Adipocyte (in vitro differentiated cells): ENCODE data around the gene VAT1L.
A peak's percentile ranks its signal among the peaks of the same experiment; 100 is the strongest.

Experiments used
- DNase-seq: peaks from one replicate; pipeline ENCODE4 v3.0.0-alpha.2; 2015; ENCODE audit warnings: low read depth
- H3K27me3 ChIP-seq: replicated peaks from 2 replicates; pipeline ENCODE4 v1.7.0; 2013; ENCODE audit warnings: mild to moderate bottlenecking, low read length, moderate library complexity; ENCODE audit not compliant: control insufficient read depth, insufficient read depth
- H3K36me3 ChIP-seq: 2 replicates; pipeline ENCODE4 v1.7.0; 2013; ENCODE audit warnings: low read length, mild to moderate bottlenecking, moderate library complexity; ENCODE audit not compliant: control insufficient read depth, insufficient read depth, severe bottlenecking
- H3K4me1 ChIP-seq: 2 replicates; pipeline ENCODE4 v1.7.0; 2013; ENCODE audit warnings: mild to moderate bottlenecking, low read length, moderate library complexity; ENCODE audit not compliant: control insufficient read depth, insufficient read depth
- H3K4me3 ChIP-seq: 2 replicates; pipeline ENCODE4 v1.7.0; 2013; ENCODE audit warnings: mild to moderate bottlenecking, low read length, moderate library complexity
- H3K9ac ChIP-seq: 2 replicates; pipeline ENCODE4 v1.7.0; 2013; ENCODE audit warnings: mild to moderate bottlenecking, low read length, moderate library complexity
- H3K9me3 ChIP-seq: 2 replicates; pipeline ENCODE4 v1.7.0; 2013; ENCODE audit warnings: mild to moderate bottlenecking, low read length, moderate library complexity; ENCODE audit not compliant: control insufficient read depth

Gene VAT1L, protein sequence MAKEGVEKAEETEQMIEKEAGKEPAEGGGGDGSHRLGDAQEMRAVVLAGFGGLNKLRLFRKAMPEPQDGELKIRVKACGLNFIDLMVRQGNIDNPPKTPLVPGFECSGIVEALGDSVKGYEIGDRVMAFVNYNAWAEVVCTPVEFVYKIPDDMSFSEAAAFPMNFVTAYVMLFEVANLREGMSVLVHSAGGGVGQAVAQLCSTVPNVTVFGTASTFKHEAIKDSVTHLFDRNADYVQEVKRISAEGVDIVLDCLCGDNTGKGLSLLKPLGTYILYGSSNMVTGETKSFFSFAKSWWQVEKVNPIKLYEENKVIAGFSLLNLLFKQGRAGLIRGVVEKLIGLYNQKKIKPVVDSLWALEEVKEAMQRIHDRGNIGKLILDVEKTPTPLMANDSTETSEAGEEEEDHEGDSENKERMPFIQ

DNA sequence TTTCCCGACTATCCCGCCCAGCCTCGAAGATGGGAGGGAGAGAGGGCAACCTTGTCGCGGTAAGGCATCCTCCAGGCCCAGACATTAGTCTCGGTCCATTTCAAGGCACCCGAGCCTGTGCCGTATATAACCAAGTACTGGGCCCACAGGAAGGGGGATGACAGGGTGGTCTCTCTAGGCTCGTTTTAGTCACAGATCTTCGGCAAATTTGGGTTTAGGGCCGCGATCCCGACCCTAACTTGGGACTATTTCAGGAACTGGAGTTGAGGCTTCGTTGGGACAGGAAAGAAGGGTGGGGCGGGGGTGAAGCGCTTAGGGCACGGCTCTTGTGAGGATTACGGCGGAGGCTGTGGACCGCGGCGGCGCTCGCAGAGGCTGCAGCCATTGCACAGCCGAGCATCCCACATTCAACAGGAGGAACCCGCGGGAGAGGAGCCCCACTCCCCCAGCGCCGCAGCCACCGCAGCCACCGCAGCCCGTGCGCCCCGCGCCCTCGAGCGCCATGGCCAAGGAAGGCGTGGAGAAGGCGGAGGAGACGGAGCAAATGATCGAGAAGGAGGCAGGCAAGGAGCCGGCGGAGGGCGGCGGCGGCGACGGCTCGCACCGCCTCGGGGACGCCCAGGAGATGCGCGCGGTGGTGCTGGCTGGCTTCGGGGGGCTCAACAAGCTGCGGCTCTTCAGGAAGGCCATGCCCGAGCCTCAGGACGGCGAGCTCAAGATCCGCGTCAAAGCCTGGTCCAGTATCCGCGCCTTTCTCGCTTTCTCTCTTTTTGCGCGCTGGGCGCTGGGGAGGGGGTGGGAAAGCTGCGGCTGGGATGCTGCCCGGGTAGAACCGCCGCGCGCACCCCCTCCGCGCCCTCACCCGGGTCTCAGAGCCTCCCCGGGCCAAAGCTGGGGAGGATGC, at the start of gene VAT1L:
VAT1L (plus strand) TSS at position 384 of the 904 bp plus-strand sequence; CDS start at position 503, 119 bp downstream.
- Histone ChIP-seq H3K9ac (no peak within 1 kb of the TSS), H3K27me3 (peaks cover 53% of the 10 kb centered on the region), H3K4me1 (no peaks in the 10 kb centered on the region), H3K9me3 (no peaks in the 10 kb centered on the region), H3K4me3 (peak within 1 kb of the TSS; percentile 79), H3K36me3 (no peaks in the 10 kb centered on the region)
- peak; percentile 8 for DNase-seq

DNA sequence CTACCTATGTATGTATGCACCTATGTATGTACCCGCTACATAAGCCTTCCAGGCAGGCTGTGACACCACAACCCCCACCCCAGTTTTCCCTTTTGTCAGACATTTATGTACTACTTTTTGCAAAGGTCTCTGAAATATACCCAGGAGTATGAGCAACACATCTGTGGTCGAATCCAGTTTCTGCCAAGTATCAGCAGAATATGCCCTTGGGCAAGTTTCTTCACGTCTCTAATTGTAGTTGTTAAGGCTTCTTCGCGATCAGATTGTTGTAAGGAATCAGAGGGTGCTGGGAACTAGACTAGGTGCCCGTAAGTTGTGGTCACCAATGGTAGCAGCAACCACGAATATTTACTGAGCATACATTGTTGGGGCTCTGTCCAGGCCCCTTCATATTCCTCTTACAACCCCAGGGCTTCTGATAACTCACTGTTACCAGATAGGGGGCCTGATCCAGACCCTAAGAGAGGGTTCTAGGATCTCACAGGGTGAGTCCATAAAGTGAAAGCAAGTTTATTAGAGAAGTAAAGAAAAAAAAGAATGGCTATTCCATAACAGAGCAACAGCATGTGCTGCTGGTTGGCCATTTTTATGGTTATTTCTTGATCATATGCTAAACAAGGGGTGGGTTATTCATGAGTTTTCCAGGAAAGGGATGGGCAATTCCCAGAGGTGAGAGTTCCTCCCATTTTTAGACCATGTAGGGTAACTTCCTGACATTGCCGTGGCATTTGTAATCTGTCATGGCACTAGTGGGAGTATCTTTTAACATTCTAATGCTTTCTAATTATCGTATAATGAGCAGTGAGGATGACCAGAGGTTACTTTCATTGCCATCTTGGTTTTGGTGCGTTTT, 49.4 kb upstream of the VAT1L start:
- Histone ChIP-seq H3K4me1 (no peaks in the 10 kb centered on the region), H3K36me3 (peaks cover 5% of the 10 kb centered on the region), H3K9ac (no peak overlapping the region), H3K9me3 (no peaks in the 10 kb centered on the region), H3K27me3 (no peaks in the 10 kb centered on the region), H3K4me3 (no peak overlapping the region)
- no peak for DNase-seq

- Histone ChIP-seq H3K9me3 (no peaks in the 10 kb centered on the region), H3K36me3 (peaks cover 5% of the 10 kb centered on the region), H3K9ac (no peak overlapping the region), H3K27me3 (no peaks in the 10 kb centered on the region), H3K4me1 (no peaks in the 10 kb centered on the region), H3K4me3 (no peak overlapping the region)
- DNase-seq: no peak
Measured at GRCh38 chr16:77739559-77739892, 48.8 kb upstream of the VAT1L start.

DNA sequence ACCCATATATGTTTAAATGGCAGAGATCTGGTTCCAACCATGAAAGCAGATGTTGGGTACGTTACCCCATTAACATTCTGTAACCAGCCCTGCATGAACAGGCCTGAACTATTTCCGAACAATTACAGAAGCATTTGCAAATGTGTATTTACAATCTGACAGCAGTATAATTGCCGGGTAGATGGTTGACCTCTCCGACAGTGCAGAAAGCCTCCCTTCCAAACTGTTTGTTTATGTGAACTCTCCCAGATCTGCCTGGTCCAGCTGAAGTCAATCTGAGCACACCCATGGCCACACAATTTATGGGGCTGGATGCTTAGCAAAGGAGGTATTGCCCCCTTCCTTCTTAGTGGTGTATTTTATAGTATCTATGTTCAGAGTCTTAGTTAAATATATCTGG, 44.2 kb upstream of the VAT1L start:
- Histone ChIP-seq H3K4me1 (peaks cover 29% of the 10 kb centered on the region), H3K36me3 (no peaks in the 10 kb centered on the region), H3K27me3 (no peaks in the 10 kb centered on the region), H3K4me3 (no peak overlapping the region), H3K9ac (no peak overlapping the region), H3K9me3 (no peaks in the 10 kb centered on the region)
- no peak for DNase-seq

- H3K36me3 ChIP-seq: no peaks in the 10 kb centered on the region
- H3K27me3 ChIP-seq: peaks cover 7% of the 10 kb centered on the region
- peaks cover 29% of the 10 kb centered on the region for H3K4me1 ChIP-seq
- no peak overlapping the region for H3K9ac ChIP-seq
- H3K9me3 ChIP-seq: no peaks in the 10 kb centered on the region
- H3K4me3 ChIP-seq: no peak overlapping the region
- no peak for DNase-seq
Measured at GRCh38 chr16:77745972-77746371, 42.4 kb upstream of the VAT1L start.

- Histone ChIP-seq H3K9me3 (no peaks in the 10 kb centered on the region), H3K27me3 (peaks cover 7% of the 10 kb centered on the region), H3K4me1 (peaks cover 29% of the 10 kb centered on the region), H3K4me3 (no peak overlapping the region), H3K36me3 (no peaks in the 10 kb centered on the region), H3K9ac (no peak overlapping the region)
- DNase-seq: no peak
Measured at GRCh38 chr16:77748421-77749005, 39.9 kb upstream of the VAT1L start.

DNA sequence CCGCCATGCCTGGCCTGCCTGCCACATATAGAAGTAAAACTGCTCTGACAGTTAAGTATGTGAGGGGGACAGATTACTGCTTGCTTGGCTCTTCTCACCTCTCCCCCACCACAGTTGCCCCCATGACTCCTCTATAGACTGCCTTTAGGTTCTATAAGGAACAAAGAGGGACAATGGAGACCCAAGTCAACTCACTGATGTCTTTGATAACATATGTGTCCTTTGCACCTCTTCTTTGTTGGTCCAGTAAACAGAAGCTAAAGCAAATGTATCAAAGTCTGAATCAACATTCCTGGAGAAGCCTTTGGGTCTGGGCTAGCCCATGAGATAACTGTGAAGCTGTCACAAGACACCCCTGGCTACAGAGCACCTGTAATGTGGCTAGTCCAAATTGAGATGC, 38.9 kb upstream of the VAT1L start:
- Histone ChIP-seq H3K9ac (no peak overlapping the region), H3K4me1 (peaks cover 29% of the 10 kb centered on the region), H3K27me3 (peaks cover 7% of the 10 kb centered on the region), H3K36me3 (no peaks in the 10 kb centered on the region), H3K9me3 (no peaks in the 10 kb centered on the region), H3K4me3 (no peak overlapping the region)
- DNase-seq: no peak

GRCh38 chr16:77758046-77758445, 30.3 kb upstream of the VAT1L start:
- no peak for DNase-seq
- Histone ChIP-seq H3K4me3 (no peak overlapping the region), H3K9me3 (no peaks in the 10 kb centered on the region), H3K27me3 (no peaks in the 10 kb centered on the region), H3K4me1 (peaks cover 24% of the 10 kb centered on the region), H3K36me3 (no peaks in the 10 kb centered on the region), H3K9ac (no peak overlapping the region)

DNA sequence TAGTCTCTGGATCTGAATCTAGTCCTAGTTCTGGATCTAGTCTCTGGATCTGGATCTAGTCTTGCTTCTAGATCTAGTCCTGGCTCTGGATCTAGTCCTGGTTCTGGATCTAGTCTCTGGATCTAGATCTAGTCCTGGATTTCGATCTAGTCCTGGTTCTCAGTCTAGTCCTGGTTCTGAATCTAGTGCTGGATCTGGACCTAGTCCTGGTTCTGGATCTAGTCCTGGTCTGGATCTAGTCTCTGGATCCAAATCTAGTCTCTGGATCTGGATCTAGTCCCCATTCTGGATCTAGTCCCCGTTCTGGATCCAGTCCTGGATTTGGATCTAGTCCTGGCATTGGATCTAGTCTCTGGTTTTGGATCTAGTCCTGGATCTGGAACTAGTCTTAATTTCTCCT, 29.9 kb upstream of the VAT1L start:
- Histone ChIP-seq H3K36me3 (no peaks in the 10 kb centered on the region), H3K4me1 (peaks cover 27% of the 10 kb centered on the region), H3K9ac (no peak overlapping the region), H3K4me3 (no peak overlapping the region), H3K9me3 (no peaks in the 10 kb centered on the region), H3K27me3 (no peaks in the 10 kb centered on the region)
- no peak for DNase-seq

DNA sequence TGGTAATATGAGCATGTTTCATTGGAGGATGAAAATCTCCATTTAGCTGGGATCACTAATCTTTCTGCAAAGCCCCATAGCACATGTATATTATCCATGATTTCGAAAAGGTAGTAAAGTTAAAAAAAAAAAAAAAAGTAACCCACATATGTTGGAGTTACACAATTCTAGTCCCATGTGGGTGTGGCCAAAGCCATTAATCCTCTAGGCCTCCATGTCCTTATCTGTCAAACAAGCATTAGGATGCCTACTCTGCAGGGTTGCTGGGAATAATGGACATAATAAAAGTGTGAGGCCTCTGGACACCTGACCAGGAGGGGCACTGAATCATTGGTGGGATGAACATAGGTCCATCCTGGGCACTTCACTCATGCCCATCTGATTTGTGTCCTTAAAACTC, 29.2 kb upstream of the VAT1L start:
- Histone ChIP-seq H3K9me3 (no peaks in the 10 kb centered on the region), H3K27me3 (no peaks in the 10 kb centered on the region), H3K4me3 (no peak overlapping the region), H3K9ac (no peak overlapping the region), H3K4me1 (peaks cover 33% of the 10 kb centered on the region), H3K36me3 (no peaks in the 10 kb centered on the region)
- no peak for DNase-seq
